ENCODE measurements around the gene FGD6.

GRCh38 chr12:95207407-95207806 is 9.9 kb downstream of the FGD6 start:
- TF ChIP-seq POLR2AphosphoS5 (IDR thresholded peaks at IDR 0.05) (no peak), CTCF (IDR thresholded peaks at IDR 0.05) (no peak), POLR2A (IDR thresholded peaks at IDR 0.05) (no peak)

All from sigmoid colon (tissue), 4 donors.